ENCODE measurements around the gene NFE2L1.
"Not testable (repeated sequence)": the region's sequence is repeated elsewhere in the genome, so short reads cannot be mapped to it uniquely, and the experiment has no call there.

The NFE2L1 gene

DNA sequence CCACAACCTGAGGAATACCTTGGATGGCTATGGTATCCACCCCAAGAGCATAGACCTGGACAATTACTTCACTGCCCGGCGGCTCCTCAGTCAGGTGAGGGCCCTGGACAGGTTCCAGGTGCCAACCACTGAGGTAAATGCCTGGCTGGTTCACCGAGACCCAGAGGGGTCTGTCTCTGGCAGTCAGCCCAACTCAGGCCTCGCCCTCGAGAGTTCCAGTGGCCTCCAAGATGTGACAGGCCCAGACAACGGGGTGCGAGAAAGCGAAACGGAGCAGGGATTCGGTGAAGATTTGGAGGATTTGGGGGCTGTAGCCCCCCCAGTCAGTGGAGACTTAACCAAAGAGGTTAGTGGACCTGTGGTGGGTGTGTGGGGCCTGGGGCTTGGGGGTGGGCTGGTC lies 3.1 kb downstream of the NFE2L1 start:
- no peak for DNase-seq

DNA sequence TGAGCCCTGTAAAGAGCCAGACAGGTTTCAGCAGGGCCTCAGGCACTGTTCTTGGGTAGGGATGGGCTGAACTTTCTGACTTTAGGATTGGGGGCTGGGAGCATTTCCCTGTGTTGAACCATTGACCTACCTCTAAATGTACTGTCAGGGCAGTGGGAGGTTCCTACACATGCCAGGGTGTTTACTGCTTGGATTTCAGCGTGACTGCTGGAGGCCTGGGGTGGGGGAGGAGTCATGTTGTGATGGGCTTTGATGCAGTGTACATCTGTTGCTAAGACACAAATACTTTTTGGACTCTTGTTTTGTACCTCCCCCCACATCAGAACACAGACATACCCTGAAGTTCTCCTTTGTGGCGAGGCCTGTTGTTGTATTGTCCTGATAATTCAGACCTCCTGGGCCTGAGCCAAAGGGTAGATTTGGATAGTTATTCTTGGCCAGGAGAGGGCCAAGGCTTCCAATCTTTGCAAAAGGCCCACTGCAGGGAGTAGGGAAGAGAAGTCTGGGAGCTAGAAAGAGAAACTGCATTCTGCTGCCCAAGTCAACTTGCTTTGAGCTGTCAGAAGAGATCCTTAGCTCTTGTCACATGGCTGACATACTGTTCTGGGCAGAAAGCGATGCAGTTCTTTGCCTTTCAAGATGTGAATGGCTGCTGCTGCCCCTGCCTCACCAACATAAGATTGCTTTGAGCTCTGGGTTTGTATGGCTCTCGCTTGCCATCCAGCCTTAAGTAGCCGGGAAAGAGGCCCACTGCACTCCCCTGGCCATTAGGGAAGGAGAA lies 3.7 kb downstream of the NFE2L1 start:
- DNase-seq: no peak

DNA sequence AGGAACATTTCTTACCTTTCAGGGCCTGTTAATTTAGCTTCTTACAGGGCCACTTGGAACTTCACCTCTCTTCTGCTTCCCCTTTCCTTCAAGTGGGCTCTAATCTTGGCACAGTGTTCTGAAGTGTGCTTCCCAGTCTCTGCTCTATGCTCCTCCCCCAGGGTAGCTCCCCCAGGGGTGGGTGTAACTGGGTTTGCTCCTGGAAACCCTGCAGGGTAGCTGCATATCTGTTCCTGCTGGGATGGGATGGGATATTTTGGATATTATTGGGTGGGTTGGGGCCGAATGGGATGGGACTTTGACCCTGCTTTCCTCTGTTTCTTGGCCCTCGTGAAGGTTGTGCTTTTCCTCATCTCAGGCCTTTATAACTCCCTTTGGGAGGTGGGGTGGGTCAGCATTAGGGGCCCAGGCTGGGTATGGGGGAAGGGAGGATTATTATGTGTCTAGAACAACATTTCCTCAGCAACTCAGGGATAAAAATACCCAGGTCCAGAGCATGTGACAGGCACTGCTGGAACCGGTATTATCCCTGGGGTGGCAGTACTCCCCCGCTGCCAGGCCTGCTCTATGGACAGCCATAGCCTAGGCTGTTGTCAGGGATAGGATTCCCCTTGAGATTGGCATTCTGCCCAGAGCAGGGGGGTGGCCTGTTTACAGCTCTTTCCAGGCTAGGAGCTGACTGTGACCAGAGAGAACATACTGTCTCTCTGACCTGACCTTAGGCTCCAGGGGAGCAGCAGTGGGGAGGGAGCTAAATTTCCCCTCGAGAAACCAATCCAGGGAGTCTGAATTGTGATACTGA lies 5.0 kb downstream of the NFE2L1 start:
- no peak for DNase-seq

DNA sequence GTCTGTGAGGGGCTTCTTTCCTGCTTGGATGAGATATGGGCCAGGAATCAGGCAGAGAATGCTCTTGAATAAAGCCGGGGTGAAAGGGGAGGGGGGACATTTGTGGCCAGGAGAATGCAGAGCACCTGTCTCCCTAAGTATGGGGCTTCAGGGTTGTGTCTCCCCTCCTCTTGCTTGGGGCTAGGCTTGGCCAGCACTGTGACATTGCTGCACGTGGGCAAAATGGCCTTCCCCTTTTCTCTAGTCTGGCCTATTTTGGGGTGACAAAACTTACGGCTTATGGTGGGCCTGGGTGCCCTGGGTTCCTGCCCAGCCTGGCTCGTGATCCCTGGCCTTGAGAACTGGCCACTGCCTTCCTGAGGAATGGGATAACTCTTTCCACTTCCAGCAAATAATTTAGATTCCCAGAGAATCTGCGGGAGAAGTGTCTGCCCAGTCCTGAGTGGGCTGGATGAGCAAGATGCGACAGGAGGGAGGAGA lies 5.6 kb downstream of the NFE2L1 start:
- DNase-seq: no peak

DNA sequence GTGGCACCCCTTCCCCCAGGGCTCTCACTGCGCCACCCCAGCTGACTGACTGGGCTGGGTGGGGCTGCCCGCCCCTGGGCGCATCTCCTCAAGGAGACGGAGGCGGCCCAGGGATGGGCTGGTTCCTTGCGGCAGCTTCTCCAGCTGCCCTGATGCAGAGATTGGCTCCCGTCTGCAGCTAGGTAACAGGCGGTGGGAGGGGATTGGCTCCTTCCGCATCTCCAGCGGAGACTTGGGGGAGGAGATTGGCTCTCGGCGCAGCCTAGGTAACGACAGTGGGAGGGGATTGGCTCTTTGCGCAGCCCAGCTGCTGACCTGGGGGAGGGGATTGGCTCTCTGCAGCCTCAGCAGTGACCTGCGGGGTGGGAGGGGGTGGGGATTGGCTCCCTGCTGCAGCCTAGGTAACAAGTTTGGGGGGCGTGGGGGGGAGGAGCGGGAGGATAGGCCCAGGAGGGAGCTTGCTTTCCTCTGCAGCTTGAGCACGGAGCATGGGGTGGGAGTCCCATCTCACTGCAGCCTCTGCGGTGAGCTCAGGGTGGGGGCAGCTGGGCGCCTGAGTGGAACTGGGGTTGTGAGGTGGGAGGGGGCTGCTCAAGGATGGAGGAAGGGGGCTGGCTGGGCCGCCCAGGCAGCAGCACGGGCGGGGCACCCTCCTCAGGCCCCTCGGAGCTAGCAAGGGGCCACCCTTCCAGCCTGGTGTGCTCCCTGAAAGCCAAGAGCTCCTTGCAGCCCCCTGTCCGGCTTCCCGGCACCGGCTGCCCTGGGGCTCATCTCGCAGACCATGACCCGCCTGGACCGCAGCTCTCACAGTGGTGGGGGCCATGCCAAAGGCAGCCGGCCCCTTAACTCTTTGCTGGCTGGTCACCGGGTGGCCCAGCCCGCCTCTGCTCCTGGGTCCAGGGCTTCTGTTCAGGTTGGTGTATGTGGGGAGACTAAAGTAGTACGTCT lies 6.4 kb downstream of the NFE2L1 start:
- DNase-seq: no peak

DNA sequence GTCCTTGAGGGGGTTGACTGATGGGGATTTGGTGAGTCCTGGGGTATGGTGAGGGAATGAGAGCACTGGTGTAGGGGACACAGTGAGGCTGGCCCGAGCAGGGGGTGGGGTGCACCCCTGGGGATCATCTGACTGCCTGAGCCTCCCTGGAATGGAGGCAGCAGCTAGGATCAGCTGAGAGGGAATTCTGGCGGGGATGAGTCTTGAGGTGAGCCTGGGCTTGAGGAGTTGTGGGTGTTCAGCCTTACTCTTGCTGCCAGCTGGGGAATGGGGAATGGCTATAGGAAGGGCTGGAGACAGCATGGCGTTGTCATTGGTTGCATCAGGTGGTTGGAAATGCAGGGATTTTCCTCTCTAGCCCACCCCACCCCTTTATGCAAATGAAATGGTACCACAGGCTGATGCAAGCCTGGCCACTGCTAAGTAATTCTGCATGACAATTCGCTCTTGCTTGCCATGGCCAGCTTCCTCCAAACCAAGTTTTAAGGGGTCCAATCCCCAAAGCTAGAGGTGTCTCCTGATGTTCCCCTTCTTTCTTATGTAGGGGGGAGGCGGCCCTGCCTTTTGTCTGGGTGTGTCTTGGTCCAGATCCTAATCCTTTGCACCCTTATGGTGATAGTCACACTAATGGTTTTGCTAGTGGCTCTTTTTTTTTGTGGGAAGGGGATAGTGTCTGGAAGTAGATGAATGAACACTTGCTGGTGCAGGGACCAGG lies 7.5 kb downstream of the NFE2L1 start:
- DNase-seq: no peak

DNA sequence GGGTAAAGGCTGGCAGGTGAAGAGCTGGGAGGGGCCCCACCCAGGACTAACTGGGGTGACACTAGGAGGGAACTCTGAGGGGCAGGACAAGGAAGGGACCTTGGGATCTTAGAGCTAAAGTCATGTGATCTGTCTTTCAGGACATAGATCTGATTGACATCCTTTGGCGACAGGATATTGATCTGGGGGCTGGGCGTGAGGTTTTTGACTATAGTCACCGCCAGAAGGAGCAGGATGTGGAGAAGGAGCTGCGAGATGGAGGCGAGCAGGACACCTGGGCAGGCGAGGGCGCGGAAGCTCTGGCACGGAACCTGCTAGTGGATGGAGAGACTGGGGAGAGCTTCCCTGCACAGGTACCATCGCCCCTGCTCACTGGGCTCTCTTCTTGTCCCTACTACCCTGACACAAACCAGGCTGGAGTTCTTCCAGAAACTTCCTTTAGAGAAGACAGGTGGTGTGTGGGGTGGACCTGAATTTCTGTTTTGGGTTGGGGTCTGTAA lies 8.1 kb downstream of the NFE2L1 start:
- DNase-seq: no peak

DNA sequence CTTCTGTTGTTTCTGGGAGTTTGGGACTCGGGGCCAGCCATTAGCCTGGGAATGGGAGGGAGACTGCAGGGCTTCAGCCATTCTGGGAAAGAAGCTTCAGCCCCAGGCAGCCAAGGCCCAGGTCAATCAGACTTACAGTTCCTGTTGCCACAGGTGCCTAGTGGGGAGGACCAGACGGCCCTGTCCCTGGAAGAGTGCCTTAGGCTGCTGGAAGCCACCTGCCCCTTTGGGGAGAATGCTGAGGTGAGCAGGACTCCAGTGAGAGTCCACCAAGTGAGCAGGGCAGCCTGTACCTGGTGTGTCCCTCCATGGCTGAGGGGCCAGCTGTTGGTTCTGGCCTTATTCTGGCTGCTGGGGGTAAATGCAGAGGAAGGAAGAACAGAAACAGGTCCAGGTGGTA lies 8.7 kb downstream of the NFE2L1 start:
- DNase-seq: no peak

DNA sequence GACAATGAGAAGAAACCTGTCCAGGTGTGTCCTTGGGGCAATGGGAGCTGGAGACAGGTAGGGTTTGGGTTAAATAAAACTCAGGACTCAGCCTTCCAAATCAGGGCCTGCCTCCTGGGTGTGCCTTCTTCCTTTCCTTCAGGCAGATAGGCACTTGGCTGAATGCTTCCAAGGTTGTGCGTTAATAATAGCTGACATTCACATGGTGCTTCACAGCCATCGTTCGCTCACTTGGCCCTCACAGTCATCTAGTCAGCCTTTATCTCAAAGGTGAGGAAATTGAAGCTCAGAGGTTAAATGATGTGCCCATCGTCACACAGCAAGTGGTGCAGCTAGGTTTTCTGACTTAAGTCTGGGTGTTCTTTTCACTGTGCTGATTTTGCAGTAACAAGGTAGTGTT lies 9.5 kb downstream of the NFE2L1 start:
- DNase-seq: no peak

DNA sequence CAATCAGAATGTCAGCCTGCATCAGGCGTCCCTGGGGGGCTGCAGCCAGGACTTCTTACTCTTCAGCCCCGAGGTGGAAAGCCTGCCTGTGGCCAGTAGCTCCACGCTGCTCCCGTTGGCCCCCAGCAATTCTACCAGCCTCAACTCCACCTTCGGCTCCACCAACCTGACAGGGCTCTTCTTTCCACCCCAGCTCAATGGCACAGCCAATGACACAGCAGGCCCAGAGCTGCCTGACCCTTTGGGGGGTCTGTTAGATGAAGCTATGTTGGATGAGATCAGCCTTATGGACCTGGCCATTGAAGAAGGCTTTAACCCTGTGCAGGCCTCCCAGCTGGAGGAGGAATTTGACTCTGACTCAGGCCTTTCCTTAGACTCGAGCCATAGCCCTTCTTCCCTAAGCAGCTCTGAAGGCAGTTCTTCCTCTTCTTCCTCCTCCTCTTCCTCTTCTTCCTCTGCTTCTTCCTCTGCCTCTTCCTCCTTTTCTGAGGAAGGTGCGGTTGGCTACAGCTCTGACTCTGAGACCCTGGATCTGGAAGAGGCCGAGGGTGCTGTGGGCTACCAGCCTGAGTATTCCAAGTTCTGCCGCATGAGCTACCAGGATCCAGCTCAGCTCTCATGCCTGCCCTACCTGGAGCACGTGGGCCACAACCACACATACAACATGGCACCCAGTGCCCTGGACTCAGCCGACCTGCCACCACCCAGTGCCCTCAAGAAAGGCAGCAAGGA lies 10.4 kb downstream of the NFE2L1 start:
- DNase-seq: no peak

DNA sequence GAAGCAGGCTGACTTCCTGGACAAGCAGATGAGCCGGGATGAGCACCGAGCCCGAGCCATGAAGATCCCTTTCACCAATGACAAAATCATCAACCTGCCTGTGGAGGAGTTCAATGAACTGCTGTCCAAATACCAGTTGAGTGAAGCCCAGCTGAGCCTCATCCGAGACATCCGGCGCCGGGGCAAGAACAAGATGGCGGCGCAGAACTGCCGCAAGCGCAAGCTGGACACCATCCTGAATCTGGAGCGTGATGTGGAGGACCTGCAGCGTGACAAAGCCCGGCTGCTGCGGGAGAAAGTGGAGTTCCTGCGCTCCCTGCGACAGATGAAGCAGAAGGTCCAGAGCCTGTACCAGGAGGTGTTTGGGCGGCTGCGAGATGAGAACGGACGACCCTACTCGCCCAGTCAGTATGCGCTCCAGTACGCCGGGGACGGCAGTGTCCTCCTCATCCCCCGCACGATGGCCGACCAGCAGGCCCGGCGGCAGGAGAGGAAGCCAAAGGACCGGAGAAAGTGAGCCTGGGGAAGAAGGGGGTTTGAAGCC lies 11.0 kb downstream of the NFE2L1 start:
- DNase-seq: no peak

DNA sequence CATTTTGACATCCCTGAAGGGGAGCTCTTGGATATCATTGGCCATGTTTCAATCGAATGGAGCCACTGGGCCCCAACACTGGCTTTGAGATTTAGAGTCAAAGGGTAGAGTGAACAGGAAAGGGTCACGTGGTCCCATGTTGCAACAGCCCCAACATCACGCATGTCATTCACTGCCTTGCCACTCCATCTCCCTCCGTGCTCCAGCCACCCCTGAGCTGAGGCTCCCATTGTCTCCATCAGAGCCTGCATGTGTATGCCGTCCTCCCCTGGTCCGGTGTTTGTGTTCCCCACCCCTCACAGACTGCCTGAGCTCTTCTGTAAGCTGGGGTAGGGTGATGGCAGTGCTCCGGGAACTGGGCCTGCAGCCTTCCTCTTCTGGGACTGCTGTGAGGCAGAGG lies 12.1 kb downstream of the NFE2L1 start:
- no peak for DNase-seq

DNA sequence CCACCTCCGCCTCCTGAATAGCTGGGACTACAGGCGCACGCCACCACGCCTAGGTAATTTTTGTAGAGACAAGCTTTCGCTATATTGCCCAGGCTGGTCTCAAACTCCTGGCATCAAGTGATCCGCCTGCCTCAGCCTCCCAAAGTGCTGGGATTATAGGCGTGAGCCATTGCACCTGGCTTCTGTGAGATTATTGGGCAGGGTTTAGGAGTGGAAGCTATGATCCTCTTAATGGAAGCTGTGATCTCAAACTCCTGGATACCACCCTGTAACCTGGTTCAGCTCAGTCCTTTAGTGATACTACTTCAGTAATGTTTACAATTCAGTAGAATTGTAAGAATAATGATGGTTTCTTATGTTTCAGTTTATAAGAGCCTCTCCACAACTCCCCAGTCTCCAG lies 14.1 kb downstream of the NFE2L1 start:
- DNase-seq: no peak

DNA sequence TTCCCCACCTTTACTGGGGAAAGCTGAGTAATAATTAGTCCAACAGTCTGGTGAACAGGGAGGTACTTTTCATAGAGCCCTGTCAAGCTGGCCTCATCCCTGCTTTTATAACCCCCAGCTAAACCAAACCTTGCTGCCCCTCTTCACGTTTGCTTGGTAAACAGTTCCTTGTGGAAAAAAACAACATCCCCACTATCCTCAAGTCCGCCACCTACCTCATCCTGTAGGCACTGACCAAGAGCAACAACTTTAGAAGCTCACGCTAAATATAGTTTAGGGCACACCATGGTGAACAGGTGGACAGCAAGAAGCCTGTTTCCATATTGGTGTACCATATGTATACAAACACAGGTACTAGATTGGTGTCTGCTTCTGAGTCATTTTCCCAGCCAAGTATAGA lies 16.5 kb downstream of the NFE2L1 start:
- no peak for DNase-seq

DNA sequence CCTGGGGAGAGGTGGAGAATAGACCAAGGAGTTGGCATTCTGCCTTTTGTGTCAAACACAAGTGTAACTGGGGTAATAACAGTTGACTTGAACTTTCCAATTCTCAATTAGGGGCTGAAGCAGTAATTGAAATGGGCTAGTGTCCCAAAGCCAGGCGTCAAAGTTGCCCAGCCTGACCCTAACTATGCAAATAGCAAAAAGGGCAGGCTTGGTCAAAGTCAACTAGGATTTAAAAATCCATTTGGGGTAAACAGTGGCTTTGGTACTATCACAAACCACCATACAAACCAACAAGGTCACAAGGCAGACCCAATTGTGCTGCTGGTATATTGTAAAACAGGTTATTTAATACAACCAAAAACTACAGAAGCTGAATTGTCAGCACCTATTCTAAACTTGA lies 18.0 kb downstream of the NFE2L1 start:
- no peak for DNase-seq

DNA sequence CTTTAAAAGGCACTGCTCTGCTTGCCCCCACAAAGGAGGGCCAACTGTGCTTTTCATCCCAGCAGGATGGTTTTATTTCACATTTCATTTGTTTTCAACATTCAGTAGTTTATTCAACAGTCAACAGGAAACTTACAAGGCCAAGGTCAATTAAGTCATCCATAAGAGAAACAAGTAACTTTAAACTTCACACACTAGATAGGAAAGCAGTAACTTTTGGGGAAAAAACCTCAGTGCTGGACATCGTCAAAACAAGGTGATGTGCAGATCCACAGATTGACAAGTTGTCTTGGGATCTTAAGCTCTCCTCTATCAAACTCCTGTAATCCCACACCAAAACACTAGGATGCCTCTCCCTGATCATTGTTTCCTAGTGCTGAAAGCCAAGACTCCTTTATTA lies 18.5 kb downstream of the NFE2L1 start:
- DNase-seq: no peak

DNA sequence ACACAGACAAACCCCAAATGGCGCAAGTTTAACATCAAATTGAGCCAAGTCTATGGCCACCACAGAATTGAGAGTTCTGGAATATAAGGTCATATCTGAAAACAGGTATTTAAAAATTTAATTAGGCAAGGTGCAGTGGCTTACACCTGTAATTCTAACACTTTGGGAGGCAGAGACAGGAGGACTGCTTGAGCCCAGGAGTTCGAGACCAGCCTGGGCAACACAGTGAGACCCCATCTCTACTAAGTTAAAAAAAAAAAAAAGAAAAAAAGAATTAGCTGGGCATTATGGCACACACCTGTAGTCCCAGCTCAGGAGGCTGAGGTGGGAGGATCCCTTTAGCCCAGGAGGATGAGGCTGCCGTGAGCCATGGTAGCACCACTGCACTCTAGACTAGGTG lies 19.1 kb downstream of the NFE2L1 start:
- DNase-seq: no peak

DNA sequence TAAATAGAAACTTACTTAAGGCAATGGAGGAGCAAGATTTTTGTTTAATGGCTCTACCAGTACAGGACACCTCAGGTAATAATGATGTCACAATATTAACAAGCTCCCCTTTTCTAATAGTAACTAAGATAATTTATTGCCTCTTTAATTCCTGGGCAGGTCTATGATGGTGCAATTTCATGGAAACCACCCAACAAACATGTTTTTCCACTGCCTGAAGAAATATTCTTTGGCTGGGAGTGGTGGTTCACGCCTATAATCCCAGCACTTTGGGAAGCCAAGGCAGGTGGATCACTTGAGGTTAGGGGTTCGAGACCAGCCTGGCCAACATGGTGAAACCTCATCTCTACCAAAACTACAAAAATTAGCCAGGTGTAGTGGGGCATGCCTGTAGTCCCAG lies 19.6 kb downstream of the NFE2L1 start:
- DNase-seq: not testable (repeated sequence)

DNA sequence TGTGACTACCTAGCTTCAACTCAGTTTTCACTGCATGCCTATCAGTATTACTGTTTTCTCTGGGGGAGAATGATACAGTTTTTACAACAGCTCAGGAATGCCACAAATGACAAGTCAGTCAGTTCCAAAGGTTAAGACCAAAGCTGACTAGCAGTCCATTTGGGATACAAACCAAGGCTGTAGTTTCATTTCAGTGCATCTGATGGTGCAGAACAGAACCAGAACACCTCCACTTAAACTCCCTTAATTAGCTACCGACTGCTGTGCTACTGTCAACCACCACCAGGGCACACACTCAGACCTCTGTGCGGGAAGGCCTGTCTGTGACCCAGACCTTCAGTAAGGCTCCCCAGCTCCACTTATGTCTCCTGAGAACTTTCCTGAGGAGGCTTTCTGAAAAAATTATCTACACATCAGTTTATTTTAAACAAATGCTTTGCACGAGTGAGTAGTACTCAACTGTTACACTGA lies 20.4 kb downstream of the NFE2L1 start:
- no peak for DNase-seq

DNA sequence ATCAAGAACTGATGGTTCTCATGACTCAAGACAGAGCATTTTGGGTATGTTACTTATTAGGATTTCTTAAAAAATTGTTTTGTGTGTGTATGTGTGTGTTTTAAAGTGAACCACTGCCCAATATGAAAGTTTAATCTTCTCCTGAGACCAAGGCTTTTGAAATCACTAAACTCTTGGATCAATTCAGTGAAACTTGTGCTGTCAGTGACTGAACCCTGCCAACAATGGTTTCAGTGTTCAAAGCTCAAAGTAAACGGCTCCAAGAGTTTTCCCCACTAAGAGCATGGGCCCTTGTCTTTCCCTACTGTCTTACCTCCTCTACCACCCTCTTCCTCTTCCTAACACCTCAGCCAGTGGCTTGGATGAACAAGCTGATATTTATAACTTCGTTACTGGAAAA lies 22.0 kb downstream of the NFE2L1 start:
- DNase-seq: no peak

DNA sequence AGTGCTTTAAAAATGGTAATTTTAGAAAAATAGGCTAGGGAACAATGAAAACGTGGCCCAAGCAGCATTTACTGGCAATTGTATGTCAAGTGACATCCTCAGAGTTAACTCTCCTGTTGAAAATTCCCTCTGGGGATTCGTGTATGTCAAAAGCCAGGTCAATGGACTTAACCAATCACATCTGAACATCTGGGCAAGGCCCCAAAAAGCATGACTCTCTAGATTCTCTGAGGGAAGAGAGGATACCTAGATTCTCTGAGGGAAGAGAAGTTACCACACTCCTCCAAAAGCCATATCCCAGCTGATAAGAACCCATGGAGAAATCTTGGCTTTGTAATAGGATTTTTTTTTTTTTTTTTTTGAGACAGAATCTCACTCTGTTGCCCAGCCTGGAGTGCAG lies 23.5 kb downstream of the NFE2L1 start:
- DNase-seq: no peak

Measured in CD4-positive, alpha-beta T cell treated with Interleukin-12 subunit alpha and Interleukin-12 subunit beta, for 1 hour (primary cell).